DOHH2 (cell line): ENCODE data around the gene ZNF146.

Source experiments
- H3F3A ChIP-seq: fragments of 200-600 bp; sonication (generic), shearing (Covaris generic); 2 replicates; pipeline ENCODE4 v1.6.0; 2016; ENCODE audit warnings: antibody characterized with exemption, mild to moderate bottlenecking; ENCODE audit not compliant: control insufficient read depth, insufficient read depth
- H3K27ac ChIP-seq: fragments of 200-600 bp; sonication (generic); 2 replicates; pipeline ENCODE4 v1.5.1; 2014; ENCODE audit warnings: low read depth, mild to moderate bottlenecking, low read length, moderate library complexity
- H3K27me3 ChIP-seq: fragments of 200-600 bp; sonication (generic); 2 replicates; pipeline ENCODE4 v1.6.1; 2014; ENCODE audit warnings: mild to moderate bottlenecking, low read length, mixed read lengths; ENCODE audit not compliant: control insufficient read depth
- H3K36me3 ChIP-seq: fragments of 200-600 bp; sonication (generic); 2 replicates; pipeline ENCODE4 v1.6.1; 2014; ENCODE audit warnings: mild to moderate bottlenecking, low read length, moderate library complexity, mixed read lengths; ENCODE audit not compliant: control insufficient read depth
- H3K4me1 ChIP-seq: fragments of 200-600 bp; sonication (generic); 2 replicates; pipeline ENCODE4 v1.6.1; 2014; ENCODE audit warnings: mild to moderate bottlenecking, low read length, mixed read lengths; ENCODE audit not compliant: control insufficient read depth
- H3K4me2 ChIP-seq: fragments of 200-600 bp; sonication (generic); 2 replicates; pipeline ENCODE4 v1.6.0; 2014; ENCODE audit warnings: mild to moderate bottlenecking, low read length, moderate library complexity
- H3K4me3 ChIP-seq: fragments of 200-600 bp; sonication (generic); 2 replicates; pipeline ENCODE4 v1.5.1; 2014; ENCODE audit warnings: mild to moderate bottlenecking, low read length, mixed read lengths
- H3K79me2 ChIP-seq: fragments of 200-600 bp; sonication (generic); 2 replicates; pipeline ENCODE4 v1.6.1; 2014; ENCODE audit warnings: mild to moderate bottlenecking, low read length, mixed read lengths; ENCODE audit not compliant: control insufficient read depth
- H3K9me2 ChIP-seq: fragments of 200-600 bp; sonication (generic); replicated peaks from 2 replicates; pipeline ENCODE4 v1.6.1; 2014; ENCODE audit warnings: mild to moderate bottlenecking, low read length, mixed read lengths; ENCODE audit not compliant: control insufficient read depth
- H3K9me3 ChIP-seq: fragments of 200-600 bp; sonication (generic); 2 replicates; pipeline ENCODE4 v1.6.1; 2014; ENCODE audit warnings: antibody characterized with exemption, low read length, mixed read lengths; ENCODE audit not compliant: control insufficient read depth, insufficient read depth
- H4K20me1 ChIP-seq: fragments of 200-600 bp; sonication (generic); 2 replicates; pipeline ENCODE4 v1.6.0; 2014; ENCODE audit warnings: low read depth, mild to moderate bottlenecking, antibody characterized with exemption, low read length, moderate library complexity; ENCODE audit not compliant: control insufficient read depth, insufficient read depth
- CTCF ChIP-seq: fragments of 200-600 bp; sonication (generic); IDR thresholded peaks from one replicate; pipeline ENCODE4 v1.5.1; 2014; ENCODE audit warnings: antibody characterized with exemption, mild to moderate bottlenecking, low read depth, low read length; ENCODE audit not compliant: poor library complexity, severe bottlenecking
- EZH2phosphoT487 ChIP-seq: fragments of 200-600 bp; sonication (generic); IDR thresholded peaks from 2 replicates; pipeline ENCODE4 v1.6.1; 2017; ENCODE audit warnings: borderline replicate concordance, mild to moderate bottlenecking, antibody characterized with exemption, low read length, moderate library complexity, mixed read lengths

ZNF146 gene

GRCh38 chr19:36198119-36198518 is 16.8 kb upstream of the ZNF146 start:
- Histone ChIP-seq H3K27me3 (no peaks in the 10 kb centered on the region), H3K4me3 (no peak overlapping the region), H3K4me1 (peaks cover 7% of the 10 kb centered on the region), H3K9me3 (no peaks in the 10 kb centered on the region), H3K4me2 (no peak overlapping the region), H3K79me2 (no peaks in the 10 kb centered on the region), H3K9me2 (no peaks in the 10 kb centered on the region), H3K27ac (no peak overlapping the region), H4K20me1 (no peaks in the 10 kb centered on the region), H3F3A (no peaks in the 10 kb centered on the region), H3K36me3 (no peaks in the 10 kb centered on the region)
- TF ChIP-seq CTCF (no peak), EZH2phosphoT487 (no peak)

- H3K9me2 ChIP-seq, result no peaks in the 10 kb centered on the region
- H3K9me3 ChIP-seq, result no peaks in the 10 kb centered on the region
- no peaks in the 10 kb centered on the region for H4K20me1 ChIP-seq
- H3K4me1 ChIP-seq, result peaks cover under 1% of the 10 kb centered on the region
- TF ChIP-seq CTCF (no peak), EZH2phosphoT487 (no peak)
- no peaks in the 10 kb centered on the region for H3K27me3 ChIP-seq
- H3K27ac ChIP-seq, result no peak overlapping the region
- H3K4me2 ChIP-seq, result no peak overlapping the region
- no peaks in the 10 kb centered on the region for H3K36me3 ChIP-seq
- H3F3A ChIP-seq, result no peaks in the 10 kb centered on the region
- no peaks in the 10 kb centered on the region for H3K79me2 ChIP-seq
- H3K4me3 ChIP-seq, result no peak overlapping the region
These were observed 13.2 kb upstream of the ZNF146 start for GRCh38 chr19:36201684-36202083.

GRCh38 chr19:36203293-36203692 is 11.6 kb upstream of the ZNF146 start:
- H3K27me3 ChIP-seq, result no peaks in the 10 kb centered on the region

More at GRCh38 chr19:36203293-36203692, 11.6 kb upstream of the ZNF146 start:
- Histone ChIP-seq H3F3A (no peaks in the 10 kb centered on the region), H3K36me3 (no peaks in the 10 kb centered on the region), H3K4me2 (no peak overlapping the region), H3K9me3 (no peaks in the 10 kb centered on the region), H4K20me1 (no peaks in the 10 kb centered on the region), H3K9me2 (no peaks in the 10 kb centered on the region), H3K4me3 (no peak overlapping the region), H3K27ac (no peak overlapping the region), H3K79me2 (no peaks in the 10 kb centered on the region), H3K4me1 (peaks cover 11% of the 10 kb centered on the region)
- no peak for TF ChIP-seq CTCF
- no peak for TF ChIP-seq EZH2phosphoT487
